Left lobe of liver (tissue), 2 donors: ENCODE data around the gene ARL13B. TPM values are rescaled to one million over a fixed set of nuclear protein-coding genes. Genes with fewer than 3 reads are reported as not detected.

Experiments used
- ATAC-seq: fragments of 200-7000 bp; cut with Tn5 transposase; one replicate; pipeline ENCODE4 v1.9.1; 2020; ENCODE audit warnings: mild to moderate bottlenecking, moderate library complexity
- DNase-seq: peaks from one replicate; pipeline ENCODE4 v3.0.0-alpha.2; 2020; ENCODE audit warnings: low spot score
- total RNA-seq: library from RNA; stranded (reverse); gene quantifications from one replicate; pipeline ENCODE4 v1.2.1, GENCODE V29; 2021
- donor health status: DM: no; HTN: no; CAD: no; lungs with moderate emphysema.
- donor health status: DM: no; HTN: yes; CAD: no.

ARL13B gene
- total RNA-seq, 1 donor from 2014 or later: 4.2 TPM

GRCh38 chr3:94095111-94095510, 115.2 kb downstream of the ARL13B start:
- no peak for ATAC-seq
- no peak for DNase-seq

GRCh38 chr3:94098452-94098851, 118.5 kb downstream of the ARL13B start:
- peak; percentile 36 for ATAC-seq
- no peak for DNase-seq

GRCh38 chr3:94099311-94099710, 119.4 kb downstream of the ARL13B start:
- DNase-seq (no peak), ATAC-seq (no peak)

DNA sequence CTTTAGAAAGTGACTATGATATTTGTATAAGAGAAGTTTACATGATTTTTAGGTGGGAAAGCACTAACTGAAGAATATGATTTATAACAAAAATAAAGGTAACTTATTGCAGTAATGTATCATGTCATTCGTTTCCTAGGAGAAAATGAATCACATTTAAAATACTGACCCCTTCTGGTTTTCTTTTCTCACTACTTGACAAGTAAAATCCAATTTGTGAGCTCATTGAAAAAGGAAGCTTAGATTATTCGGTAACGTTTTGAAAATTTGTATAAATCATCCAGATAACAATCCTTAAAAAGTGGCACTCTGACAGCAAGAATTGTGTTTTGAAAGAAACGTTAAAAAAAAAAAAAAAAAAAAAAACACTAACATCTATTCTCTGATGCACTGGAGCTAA, 121.9 kb downstream of the ARL13B start:
- ATAC-seq (no peak), DNase-seq (no peak)

Other genes starting within 250 kb of the ARL13B start
- 147 TPM for gene PROS1, start 6.3 kb upstream of the ARL13B start, total RNA-seq
- not detected for gene STX19, start 48.4 kb downstream of the ARL13B start, total RNA-seq
- 4.1 TPM for gene DHFR2, start 82.8 kb downstream of the ARL13B start, total RNA-seq
- 4.8 TPM for gene NSUN3, start 82.9 kb downstream of the ARL13B start, total RNA-seq